Activated CD8-positive, alpha-beta T cell treated with anti-CD3 and anti-CD28 coated beads for 36 hours (primary cell): Measurements from ENCODE around the gene ANKRD13C. TPM values are rescaled to one million over a fixed set of nuclear protein-coding genes. Genes with fewer than 3 reads are reported as not detected.

Experiments used
- ATAC-seq: fragments of 200-7000 bp; cut with Tn5 transposase; one replicate; pipeline ENCODE4 v1.10.0; 2021; ENCODE audit warnings: mild to moderate bottlenecking, moderate library complexity
- CTCF ChIA-PET: fragments of 350-600 bp; sonication (Branson Sonifier 250); formaldehyde crosslinking; loops from one replicate; lab custom pipeline; 2021; ENCODE audit warnings: antibody characterized with exemption; lab: Charles Lee
- POLR2A ChIA-PET: fragments of 350-600 bp; sonication (Branson Sonifier 250); formaldehyde crosslinking; loops from one replicate; lab custom pipeline; 2021; ENCODE audit warnings: antibody characterized with exemption; lab: Charles Lee
- DNase-seq: peaks from one replicate; pipeline ENCODE4 v3.0.0-alpha.2; 2020
- H3K27ac Mint-ChIP-seq: one replicate; pipeline ENCODE4 v1.8.0; 2021; ENCODE audit warnings: mild to moderate bottlenecking, mixed read lengths
- H3K27me3 Mint-ChIP-seq: one replicate; pipeline ENCODE4 v1.8.0; 2021; ENCODE audit warnings: mixed read lengths
- H3K36me3 Mint-ChIP-seq: one replicate; pipeline ENCODE4 v1.8.0; 2021; ENCODE audit warnings: low read depth, mixed read lengths
- H3K4me1 Mint-ChIP-seq: one replicate; pipeline ENCODE4 v1.8.0; 2021; ENCODE audit warnings: low read depth, mixed read lengths
- H3K4me3 Mint-ChIP-seq: one replicate; pipeline ENCODE4 v1.8.0; 2021; ENCODE audit warnings: mild to moderate bottlenecking, moderate library complexity, mixed read lengths
- H3K9me3 Mint-ChIP-seq: one replicate; pipeline ENCODE4 v1.8.0; 2021; ENCODE audit warnings: mixed read lengths
- CTCF ChIP-seq: fragments of 200-600 bp; IDR thresholded peaks from one replicate; pipeline ENCODE4 v1.8.0; 2022; ENCODE audit warnings: antibody characterized with exemption, mild to moderate bottlenecking
- intact Hi-C: fragments of 100-400 bp; cut with micrococcal nuclease; formaldehyde crosslinking; loops from one replicate; pipeline ENCODE4 v1.10.0; 2022
- total RNA-seq, 2 experiments: library from RNA; stranded (reverse); gene quantifications; one replicate each; pipeline ENCODE4 v1.2.3, GENCODE V29; 2021

ANKRD13C gene
- total RNA-seq, 2 experiments from 2014 or later: 15.1 to 16.9 TPM

GRCh38 chr1:70324683-70325082, 29.8 kb downstream of the ANKRD13C start:
- ATAC-seq: no peak
- no peak for TF ChIP-seq CTCF
- ChIA-PET CTCF (no interaction called here), POLR2A (no interaction called here)
- H3K9me3 Mint-ChIP-seq: no peaks in the 10 kb centered on the region
- H3K27me3 Mint-ChIP-seq: no peaks in the 10 kb centered on the region
- H3K27ac Mint-ChIP-seq: no peak overlapping the region
- peaks cover 11% of the 10 kb centered on the region for H3K4me1 Mint-ChIP-seq
- peaks cover 14% of the 10 kb centered on the region for H3K36me3 Mint-ChIP-seq
- no peak for DNase-seq
- no peak overlapping the region for H3K4me3 Mint-ChIP-seq
- intact Hi-C loops: no loop called here

GRCh38 chr1:70319750-70320149, 34.8 kb downstream of the ANKRD13C start:
- peaks cover 11% of the 10 kb centered on the region for H3K36me3 Mint-ChIP-seq
- intact Hi-C loops: no loop called here
- POLR2A ChIA-PET: no interaction called here

GRCh38 chr1:70318191-70318590, 36.3 kb downstream of the ANKRD13C start:
- H3K9me3 Mint-ChIP-seq: no peaks in the 10 kb centered on the region
- peaks cover 5% of the 10 kb centered on the region for H3K36me3 Mint-ChIP-seq
- intact Hi-C loops: no loop called here
- no peak overlapping the region for H3K27ac Mint-ChIP-seq
- no peak for TF ChIP-seq CTCF
- ATAC-seq (no peak), DNase-seq (no peak)
- POLR2A ChIA-PET: interaction anchor here (1.0 kb wide), 1 partner anchor 18 kb away, joined by 3 read pairs; no protein-coding TSS in a partner anchor
- peaks cover 14% of the 10 kb centered on the region for H3K4me1 Mint-ChIP-seq
- CTCF ChIA-PET: no interaction called here
- no peak overlapping the region for H3K4me3 Mint-ChIP-seq
- H3K27me3 Mint-ChIP-seq: no peaks in the 10 kb centered on the region

More at GRCh38 chr1:70319750-70320149, 34.8 kb downstream of the ANKRD13C start:
- Mint-ChIP-seq H3K27me3 (no peaks in the 10 kb centered on the region), H3K9me3 (no peaks in the 10 kb centered on the region), H3K4me1 (peaks cover 12% of the 10 kb centered on the region), H3K27ac (no peak overlapping the region), H3K4me3 (no peak overlapping the region)
- CTCF ChIA-PET: no interaction called here
- ATAC-seq (no peak), DNase-seq (no peak)
- no peak for TF ChIP-seq CTCF

GRCh38 chr1:70317087-70317486, 37.4 kb downstream of the ANKRD13C start:
- DNase-seq: no peak
- intact Hi-C loops: no loop called here
- POLR2A ChIA-PET: interaction anchor here (0.7 kb wide), 1 partner anchor 107 kb away, joined by 3 read pairs; no protein-coding TSS in a partner anchor
- Mint-ChIP-seq H3K4me3 (no peak overlapping the region), H3K36me3 (peaks cover 4% of the 10 kb centered on the region), H3K9me3 (no peaks in the 10 kb centered on the region), H3K4me1 (peaks cover 16% of the 10 kb centered on the region), H3K27me3 (no peaks in the 10 kb centered on the region), H3K27ac (no peak overlapping the region)
- CTCF ChIA-PET: no interaction called here
- TF ChIP-seq CTCF: no peak
- no peak for ATAC-seq

GRCh38 chr1:70315782-70316181, 38.7 kb downstream of the ANKRD13C start:
- no peaks in the 10 kb centered on the region for H3K9me3 Mint-ChIP-seq
- H3K36me3 Mint-ChIP-seq: peaks cover 4% of the 10 kb centered on the region
- ChIA-PET CTCF (interaction anchor here (0.9 to 1.3 kb wide), 2 partner anchors 28 to 79 kb away, joined by 3 read pairs; no protein-coding TSS in a partner anchor), POLR2A (no interaction called here)
- H3K27ac Mint-ChIP-seq: no peak overlapping the region
- peaks cover 16% of the 10 kb centered on the region for H3K4me1 Mint-ChIP-seq
- intact Hi-C loops: no loop called here
- H3K27me3 Mint-ChIP-seq: no peaks in the 10 kb centered on the region
- DNase-seq (no peak), ATAC-seq (no peak)
- no peak for TF ChIP-seq CTCF
- H3K4me3 Mint-ChIP-seq: no peak overlapping the region
